Stimulated activated CD8-positive, alpha-beta memory T cell treated with anti-CD3 and anti-CD28 coated beads, Interleukin-4, amount 100 ng/mL, for 1 hour (primary cell): ENCODE results near the gene TLE4.

Experiments
- DNase-seq, 2 donors: peaks; one replicate each; pipeline ENCODE4 v3.0.0-alpha.2; 2020; ENCODE audit warnings: low read depth in 2 of 2, low spot score in 1 of 2

TLE4 gene

GRCh38 chr9:79660615-79661014, 88.8 kb downstream of the TLE4 start:
- no peak for DNase-seq

GRCh38 chr9:79661279-79661678, 89.5 kb downstream of the TLE4 start:
- no peak for DNase-seq

DNA sequence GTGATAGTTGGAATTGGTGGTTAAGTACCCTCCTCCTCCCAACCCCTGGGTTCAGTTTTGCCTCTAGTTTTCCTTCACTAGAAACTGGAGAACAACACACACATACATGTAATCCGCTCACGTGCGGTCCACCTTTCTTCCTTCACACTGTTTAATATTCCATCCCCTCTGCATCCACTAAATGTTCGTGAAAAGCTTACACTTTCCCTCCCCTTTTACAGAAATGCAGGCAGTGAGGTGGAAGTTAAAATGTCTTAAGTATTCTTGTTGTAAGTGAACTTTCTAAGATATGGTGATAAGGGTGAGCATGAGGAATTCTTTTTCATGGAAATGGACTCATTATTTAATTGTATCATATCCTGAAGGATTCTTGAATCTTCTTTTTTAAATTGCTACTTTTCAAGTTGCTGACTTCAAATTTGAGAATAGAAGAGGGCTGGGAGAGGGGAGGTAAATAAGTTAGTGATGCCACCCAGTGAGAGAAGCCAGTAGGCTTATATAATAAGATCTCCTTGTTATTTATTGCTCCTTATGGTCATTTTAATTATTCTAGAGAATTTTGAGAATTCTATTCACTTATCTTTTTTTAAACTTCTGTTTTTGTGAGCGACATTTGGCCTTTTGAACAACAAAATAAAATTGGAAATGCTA, 90.2 kb downstream of the TLE4 start:
- DNase-seq: no peak

DNA sequence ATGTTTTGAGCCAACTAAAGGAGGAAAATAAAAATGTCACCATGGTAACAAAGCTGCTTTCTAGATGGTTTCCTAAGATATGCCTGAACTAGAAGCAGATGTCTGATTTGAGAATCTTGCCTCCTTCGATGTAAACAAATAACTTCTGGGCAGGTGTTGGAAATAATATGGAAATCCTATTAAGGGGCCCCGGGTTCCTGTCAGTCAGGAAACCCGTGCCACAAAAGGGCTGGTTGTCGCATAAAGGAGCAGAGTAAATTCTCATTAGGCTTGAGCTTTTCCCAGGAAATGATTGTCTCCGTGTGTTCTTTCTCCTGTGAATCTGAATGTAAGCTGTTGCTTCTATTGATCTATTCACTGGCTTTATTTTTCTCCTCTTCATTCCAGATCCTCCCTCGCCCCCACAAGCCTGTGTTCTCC, 90.8 kb downstream of the TLE4 start:
- no peak for DNase-seq

- DNase-seq: no peak
These were observed 91.5 kb downstream of the TLE4 start for GRCh38 chr9:79663300-79663699.

GRCh38 chr9:79663878-79664277, 92.1 kb downstream of the TLE4 start:
- DNase-seq: no peak

GRCh38 chr9:79664375-79664831, 92.6 kb downstream of the TLE4 start:
- DNase-seq: no peak

GRCh38 chr9:79665369-79665768, 93.6 kb downstream of the TLE4 start:
- no peak for DNase-seq

- DNase-seq: no peak
These were observed 94.2 kb downstream of the TLE4 start for GRCh38 chr9:79665931-79666330.

DNA sequence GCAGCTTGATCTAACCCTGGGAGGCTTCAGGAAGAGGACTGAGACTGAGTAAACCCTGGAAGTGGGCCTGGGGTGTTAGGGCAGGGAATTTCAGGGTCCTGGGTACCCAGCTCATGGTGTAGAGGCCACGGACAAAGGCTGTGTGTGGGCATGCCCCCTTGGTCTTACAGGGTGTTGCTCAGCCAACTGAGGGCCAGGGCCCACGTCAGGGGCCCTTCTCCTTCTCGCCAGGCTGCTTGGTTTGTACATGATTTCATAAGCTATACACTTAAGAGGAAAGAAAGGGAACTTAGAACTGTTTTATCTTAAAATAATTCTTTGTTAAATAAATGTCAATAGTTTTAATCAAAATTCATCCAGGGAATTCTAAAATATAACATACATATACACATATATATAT, 95.4 kb downstream of the TLE4 start:
- no peak for DNase-seq

GRCh38 chr9:79667817-79668436, 96.2 kb downstream of the TLE4 start:
- DNase-seq: no peak

GRCh38 chr9:79668956-79669355, 97.2 kb downstream of the TLE4 start:
- DNase-seq: no peak

- no peak for DNase-seq
These were observed 98.7 kb downstream of the TLE4 start for GRCh38 chr9:79670269-79670961.

DNA sequence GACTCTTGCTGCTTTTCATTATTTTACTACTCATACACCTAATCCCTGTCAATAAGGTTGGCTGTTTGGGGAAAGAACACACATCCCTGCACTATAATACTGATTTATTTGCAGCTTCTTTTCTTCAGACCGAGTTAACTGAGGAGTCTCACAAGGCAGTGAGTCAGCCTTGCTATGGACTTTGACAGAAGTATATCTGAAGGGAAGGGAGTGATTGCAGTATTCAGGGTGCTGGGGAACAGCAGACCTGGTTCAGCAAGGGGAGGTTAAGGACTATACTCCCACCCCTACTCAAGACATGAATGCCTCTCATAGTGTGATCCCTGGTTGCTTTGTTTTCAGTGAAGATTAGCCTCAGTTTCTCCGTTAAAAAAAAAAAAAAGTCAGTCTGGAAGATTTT, 99.8 kb downstream of the TLE4 start:
- no peak for DNase-seq

- DNase-seq: no peak
These were observed 100.5 kb downstream of the TLE4 start for GRCh38 chr9:79672236-79672635.

- no peak for DNase-seq
These were observed 101.1 kb downstream of the TLE4 start for GRCh38 chr9:79672891-79673290.

DNA sequence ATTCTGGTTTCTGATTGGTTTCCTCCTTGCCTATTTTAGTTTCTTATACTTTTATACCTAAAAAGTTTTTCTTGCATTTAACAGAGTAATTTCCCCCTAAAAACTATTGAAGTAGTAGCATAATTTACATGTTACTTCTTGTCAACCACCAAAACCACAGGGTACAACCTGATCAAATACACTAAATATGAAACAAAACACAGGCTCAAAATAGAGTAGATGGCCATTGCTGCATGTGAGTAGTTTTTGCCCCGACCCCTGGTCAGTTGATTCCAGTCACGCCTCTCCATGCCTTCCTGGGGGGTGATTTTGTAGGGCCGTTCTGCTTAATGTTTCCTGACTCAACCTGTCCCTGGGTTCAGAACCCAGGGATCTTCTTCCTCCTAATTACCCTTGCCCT, 101.8 kb downstream of the TLE4 start:
- no peak for DNase-seq

GRCh38 chr9:79674052-79674777, 102.5 kb downstream of the TLE4 start:
- no peak for DNase-seq

DNA sequence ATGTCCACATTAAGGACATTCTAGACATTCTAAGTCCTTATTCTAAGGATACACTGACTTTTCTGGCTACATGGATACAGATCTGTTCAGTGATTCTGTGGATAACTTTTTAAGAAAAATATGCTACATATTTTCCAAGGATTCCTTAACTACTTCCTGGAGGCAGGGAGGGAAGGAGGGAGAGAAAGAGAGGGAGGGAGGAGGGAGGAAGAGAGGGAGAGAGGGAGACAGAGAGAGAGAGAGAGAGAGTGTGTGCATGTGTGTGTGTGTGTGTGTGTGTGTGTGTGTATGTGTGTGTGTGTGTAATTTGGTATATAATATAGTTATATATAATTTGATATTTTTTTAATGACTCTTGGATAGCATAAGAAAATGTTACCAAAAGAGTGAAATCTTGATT, 109.8 kb downstream of the TLE4 start:
- no peak for DNase-seq

DNA sequence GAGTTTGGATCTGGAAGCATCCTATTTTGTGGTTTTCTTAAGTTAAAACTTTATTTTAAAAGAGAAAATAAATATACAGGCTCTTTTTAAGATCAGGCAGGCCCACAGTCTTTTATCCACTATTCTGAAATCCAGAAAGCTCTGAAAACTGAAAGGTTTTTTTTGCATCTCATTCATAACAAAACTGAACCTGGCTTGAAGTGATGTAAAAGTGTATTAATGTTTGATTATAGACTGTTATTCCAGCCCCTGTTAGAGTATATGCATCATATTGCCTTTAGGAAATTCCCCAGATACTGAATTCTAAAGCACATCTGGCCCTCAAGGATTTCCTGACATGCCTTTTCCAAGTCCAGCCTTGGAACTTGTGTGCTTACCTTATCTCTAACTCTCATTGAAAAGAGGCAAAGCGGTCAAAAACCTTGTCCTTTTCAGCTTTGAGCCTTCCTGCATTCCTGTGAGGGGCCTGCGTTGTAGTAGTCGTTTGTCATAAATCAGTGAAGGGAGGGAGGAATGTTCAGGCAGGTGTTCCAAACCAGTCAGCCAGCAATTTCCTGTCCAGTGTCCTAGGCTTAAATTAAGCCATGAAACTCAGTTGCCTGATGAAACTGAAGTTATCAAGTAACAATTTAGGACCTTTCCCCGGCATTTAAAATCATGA, 110.4 kb downstream of the TLE4 start:
- DNase-seq: no peak

- no peak for DNase-seq
These were observed 112.3 kb downstream of the TLE4 start for GRCh38 chr9:79684059-79684458.
